A549 (cell line): ENCODE measurements around the gene DBET. TPM values are rescaled to one million over a fixed set of nuclear protein-coding genes. Genes with fewer than 3 reads are reported as not detected.
"Not testable (repeated sequence)": the region's sequence is repeated elsewhere in the genome, so short reads cannot be mapped to it uniquely, and the experiment has no call there.

ENCODE experiments used
- ATAC-seq, 2 experiments: fragments of 200-7000 bp in 1 of 2; fragments of >200 bp in 1 of 2; cut with Nextera tagmentation in 1 of 2; cut with Tn5 transposase in 1 of 2; 3 replicates each; pipeline versions ENCODE4 v1.8.0 to v1.9.1; 2018 to 2020; ENCODE audit warnings: mild to moderate bottlenecking in 1 of 2, moderate library complexity in 1 of 2
- CTCF ChIA-PET: fragments of 300-600 bp; sonication (Branson Sonifier 250); formaldehyde crosslinking; extraction: SDS; loops from one replicate; lab custom pipeline; 2021; ENCODE audit warnings: antibody characterized with exemption, inconsistent platforms; lab: Yijun Ruan, JAX
- POLR2A ChIA-PET: fragments of 350-600 bp; formaldehyde crosslinking; extraction: SDS; loops from one replicate; lab custom pipeline; 2021; ENCODE audit warnings: antibody characterized with exemption, inconsistent platforms; lab: Yijun Ruan, JAX
- DNase-seq, 2 experiments: peaks; one replicate each; pipeline versions ENCODE4 v3.0.0 to v3.0.0-alpha.2; 2011 to 2016; ENCODE audit warnings: low read depth in 1 of 2, low spot score in 1 of 2
- FAIRE-seq: peaks from 2 replicates; lab custom pipeline; 2011; peaks lifted over from hg19 to GRCh38; lab: Jason Lieb, UNC
- H3K27ac ChIP-seq, 2 experiments: fragments of >200 bp; sonication (Bioruptor Twin); formaldehyde crosslinking; 3 replicates each; pipeline ENCODE4 v1.5.1; 2016 to 2017
- H3K4me1 ChIP-seq: fragments of >200 bp; sonication (Bioruptor Twin); formaldehyde crosslinking; 3 replicates; pipeline ENCODE4 v1.6.1; 2016
- H3K4me2 ChIP-seq: fragments of >200 bp; sonication (Bioruptor Twin); formaldehyde crosslinking; 3 replicates; pipeline ENCODE4 v1.6.1; 2016
- H3K4me3 ChIP-seq: fragments of >200 bp; sonication (Bioruptor Twin); formaldehyde crosslinking; 3 replicates; pipeline ENCODE4 v1.5.1; 2016
- H3K9me3 ChIP-seq: fragments of >200 bp; sonication (Bioruptor Twin); formaldehyde crosslinking; 3 replicates; pipeline ENCODE4 v1.6.1; 2016
- WGBS: methylation state at CpG from one replicate; pipeline ENCODE4 v1.1.6; 2017; ENCODE audit errors: missing lambda C conversion rate; 5-methylcytosine and 5-hydroxymethylcytosine counted together
- polyA plus RNA-seq, 4 experiments: library from polyadenylated mRNA; depleted of rRNA in 3 of 4; stranded (reverse); fragments of >200 nt; fragmentation: RNase III in 1 of 4; extraction: RNeasy Plus Mini Kit Qiagen cat#74134 plus additional on column Dnase treatment in 1 of 4; gene quantifications; 2 replicates in 3 of 4; 3 replicates in 1 of 4; pipeline ENCODE4 v1.2.3, GENCODE V29; 2011 to 2017

DBET gene
- polyA plus RNA-seq, 2 of the 4 experiments (the other 2 are of a cell fraction) = not detected

DNA sequence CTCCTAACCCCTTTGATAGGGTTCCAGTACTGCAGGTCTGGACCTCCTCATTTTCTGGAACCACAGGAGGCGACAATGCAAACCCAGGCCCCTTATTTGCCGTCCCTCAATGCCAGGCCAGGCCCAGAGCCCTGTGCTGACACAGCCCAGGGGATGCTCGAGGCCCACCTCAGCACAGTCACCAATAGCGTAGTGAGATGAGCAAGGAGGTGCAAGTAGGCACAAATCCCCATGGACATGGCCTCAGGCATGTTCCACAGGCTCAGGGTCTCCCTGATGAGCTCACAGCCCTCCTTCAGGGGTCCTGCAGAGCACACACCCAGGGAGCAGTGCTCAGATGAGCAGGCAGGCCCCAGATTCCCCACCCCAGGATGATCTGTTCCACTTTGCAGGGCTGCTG lies 5.3 kb upstream of the DBET start:
- H3K27ac ChIP-seq, POLR2A ChIA-PET, DNase-seq, H3K4me1 ChIP-seq, H3K9me3 ChIP-seq, H3K4me3 ChIP-seq, CTCF ChIA-PET, ATAC-seq, FAIRE-seq, H3K4me2 ChIP-seq: not testable (repeated sequence)
- WGBS = no CpG with 5 or more reads among the region's 4 CpGs

DNA sequence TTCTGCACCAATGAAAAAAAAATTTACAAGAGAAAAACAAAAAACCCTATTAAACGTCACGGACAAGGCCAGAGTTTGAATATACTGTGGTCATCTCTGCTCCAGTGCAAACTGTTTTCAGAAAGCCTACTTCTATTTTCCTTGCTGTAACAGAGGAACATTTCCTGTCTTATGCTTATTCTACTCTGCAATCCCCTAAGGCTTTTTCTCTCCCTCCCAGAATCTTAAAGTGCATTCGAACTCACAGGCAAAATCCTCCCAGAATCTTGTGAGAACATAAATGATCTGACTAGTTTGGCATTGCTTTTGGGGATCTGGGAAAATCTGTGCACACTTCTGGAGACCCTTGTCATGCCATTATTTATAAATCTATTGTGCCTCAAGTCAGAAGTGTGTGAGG lies 503 bp downstream of the DBET start:
- H3K4me1 ChIP-seq, DNase-seq, H3K4me2 ChIP-seq, H3K27ac ChIP-seq, H3K9me3 ChIP-seq, H3K4me3 ChIP-seq, POLR2A ChIA-PET, ATAC-seq, FAIRE-seq, CTCF ChIA-PET: not testable (repeated sequence)
- WGBS = 7% methylated on average over 3 of the region's 3 CpGs

GRCh38 chr4:190068351-190068750 lies 4.0 kb downstream of the DBET start:
- DNase-seq, H3K27ac ChIP-seq, POLR2A ChIA-PET, H3K9me3 ChIP-seq, FAIRE-seq, H3K4me1 ChIP-seq, CTCF ChIA-PET, ATAC-seq, H3K4me2 ChIP-seq, H3K4me3 ChIP-seq: not testable (repeated sequence)
- WGBS = 77% methylated on average over 39 of the region's 45 CpGs

DNA sequence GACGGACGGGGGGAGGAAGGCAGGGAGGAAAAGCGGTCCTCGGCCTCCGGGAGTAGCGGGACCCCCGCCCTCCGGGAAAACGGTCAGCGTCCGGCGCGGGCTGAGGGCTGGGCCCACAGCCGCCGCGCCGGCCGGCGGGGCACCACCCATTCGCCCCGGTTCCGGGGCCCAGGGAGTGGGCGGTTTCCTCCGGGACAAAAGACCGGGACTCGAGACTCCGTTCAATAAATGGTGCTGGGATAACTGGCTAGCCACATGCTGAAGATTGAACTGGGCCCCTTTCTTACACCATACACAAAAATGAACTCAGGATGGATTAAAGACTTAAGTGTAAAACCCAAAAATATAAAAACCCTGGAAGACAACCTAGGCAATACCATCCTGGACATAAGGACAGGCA lies 28.8 kb downstream of the DBET start:
- H3K4me2 ChIP-seq, FAIRE-seq, H3K9me3 ChIP-seq, CTCF ChIA-PET, H3K4me3 ChIP-seq, H3K27ac ChIP-seq, H3K4me1 ChIP-seq, POLR2A ChIA-PET, ATAC-seq, DNase-seq: not testable (repeated sequence)
- 84% methylated on average over 4 of the region's 27 CpGs for WGBS

DNA sequence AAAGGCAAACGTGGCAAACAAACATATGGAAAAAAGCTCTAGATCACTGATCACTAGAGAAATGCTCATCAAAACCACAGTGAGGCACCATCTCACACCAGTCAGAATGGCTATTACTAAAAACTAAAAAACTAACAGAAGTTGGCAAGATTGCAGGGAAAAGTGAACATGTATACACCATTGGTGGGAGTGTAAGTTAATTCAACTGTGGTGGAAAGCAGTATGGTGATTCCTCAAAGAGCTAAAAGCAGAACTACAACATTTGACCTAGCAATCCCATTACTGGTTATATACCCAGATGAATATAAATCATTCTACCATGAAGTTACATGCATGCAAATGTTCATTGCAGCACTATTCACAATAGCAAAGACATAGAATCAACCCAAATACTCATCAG lies 29.7 kb downstream of the DBET start:
- FAIRE-seq, POLR2A ChIA-PET, DNase-seq, H3K4me2 ChIP-seq, H3K4me1 ChIP-seq, CTCF ChIA-PET, H3K4me3 ChIP-seq, H3K27ac ChIP-seq, H3K9me3 ChIP-seq, ATAC-seq: not testable (repeated sequence)
- WGBS = no CpG with 5 or more reads among the region's 1 CpG

GRCh38 chr4:190095335-190095734 lies 31.0 kb downstream of the DBET start:
- POLR2A ChIA-PET, DNase-seq, H3K4me3 ChIP-seq, H3K4me1 ChIP-seq, H3K4me2 ChIP-seq, H3K9me3 ChIP-seq, CTCF ChIA-PET, ATAC-seq, H3K27ac ChIP-seq, FAIRE-seq: not testable (repeated sequence)
- no CpG with 5 or more reads among the region's 6 CpGs for WGBS

GRCh38 chr4:190099605-190100004 lies 35.3 kb downstream of the DBET start:
- H3K4me2 ChIP-seq, DNase-seq, CTCF ChIA-PET, H3K4me1 ChIP-seq, POLR2A ChIA-PET, ATAC-seq, H3K4me3 ChIP-seq, H3K27ac ChIP-seq, FAIRE-seq, H3K9me3 ChIP-seq: not testable (repeated sequence)
- 5% methylated on average over 2 of the region's 2 CpGs for WGBS

DNA sequence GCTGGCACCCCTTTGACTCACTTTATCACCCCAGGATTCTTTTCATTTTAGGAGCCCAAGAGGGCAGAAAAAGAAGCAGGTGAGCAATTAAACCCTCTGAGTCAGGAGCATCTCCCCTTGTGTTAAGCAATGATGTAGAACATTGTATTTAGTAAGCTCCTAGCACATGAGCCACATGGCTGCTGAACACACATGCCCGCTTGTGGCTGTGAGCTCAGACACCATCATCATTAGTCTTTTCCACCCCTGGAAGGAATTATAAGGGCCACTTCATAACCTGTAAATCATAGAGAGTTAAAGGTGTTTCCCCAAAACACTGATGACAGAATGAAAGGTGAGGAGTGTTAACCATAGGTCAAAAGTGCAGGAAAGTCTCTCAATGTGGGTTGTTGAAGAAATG lies 37.2 kb downstream of the DBET start:
- H3K27ac ChIP-seq, ATAC-seq, H3K9me3 ChIP-seq, CTCF ChIA-PET, DNase-seq, POLR2A ChIA-PET, H3K4me2 ChIP-seq, FAIRE-seq, H3K4me3 ChIP-seq, H3K4me1 ChIP-seq: not testable (repeated sequence)
- no CpG with 5 or more reads among the region's 1 CpG for WGBS

- H3K27ac ChIP-seq, H3K4me2 ChIP-seq, H3K9me3 ChIP-seq, CTCF ChIA-PET, POLR2A ChIA-PET, ATAC-seq, H3K4me3 ChIP-seq, DNase-seq, H3K4me1 ChIP-seq, FAIRE-seq: not testable (repeated sequence)
- 1% methylated on average over 3 of the region's 3 CpGs for WGBS
Measured at GRCh38 chr4:190106191-190106590, 41.9 kb downstream of the DBET start.

DNA sequence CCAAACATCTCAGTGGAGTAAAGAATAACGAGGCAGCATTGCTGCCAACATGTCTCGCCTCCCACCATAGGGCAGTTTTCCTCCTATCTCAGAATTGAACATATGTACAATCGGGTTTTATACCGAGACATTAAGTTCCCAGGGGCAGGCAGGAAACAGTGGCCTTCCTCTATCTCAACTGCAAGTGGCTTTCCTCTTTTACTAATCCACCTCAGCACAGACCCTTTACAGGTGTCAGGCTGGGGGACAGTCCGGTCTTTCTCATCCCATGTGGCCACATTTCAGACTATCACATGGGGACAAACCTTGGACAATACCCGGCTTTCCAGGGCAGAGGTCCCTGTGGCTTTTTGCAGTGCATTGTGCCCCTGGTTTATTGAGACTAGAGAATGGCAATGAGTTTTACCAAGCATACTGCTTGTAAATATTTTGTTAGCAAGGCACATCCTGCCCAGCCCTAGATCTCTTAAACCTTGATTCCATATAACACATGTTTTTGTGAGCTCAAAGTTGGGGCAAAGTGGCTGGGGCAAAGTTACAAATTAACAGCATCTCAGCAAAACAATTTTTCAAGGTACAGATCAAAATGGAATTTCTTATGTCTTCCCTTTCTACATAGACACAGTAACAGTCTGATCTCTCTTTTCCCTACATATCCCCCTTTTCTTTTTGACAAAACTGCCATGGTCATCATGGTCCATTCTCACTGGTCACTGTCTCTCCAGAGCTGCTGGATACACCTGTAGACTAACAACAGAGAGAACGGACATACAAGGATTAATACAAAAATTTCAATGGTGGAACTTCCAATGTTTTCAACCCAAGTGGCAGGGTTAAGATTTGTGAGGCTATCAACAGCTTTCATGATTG lies 42.5 kb downstream of the DBET start:
- DNase-seq, H3K9me3 ChIP-seq, POLR2A ChIA-PET, H3K27ac ChIP-seq, FAIRE-seq, ATAC-seq, H3K4me2 ChIP-seq, H3K4me3 ChIP-seq, H3K4me1 ChIP-seq, CTCF ChIA-PET: not testable (repeated sequence)
- WGBS = 5% methylated on average over 7 of the region's 7 CpGs
